K562 (cell line): Measurements from ENCODE around the gene TMEM260. TPM values are rescaled to one million over a fixed set of nuclear protein-coding genes. Genes with fewer than 3 reads are reported as not detected.
A peak's percentile ranks its signal among the peaks of the same experiment; 100 is the strongest.

Experiments
- CCAR2 ChIP-seq: fragments of 200-400 bp; formaldehyde crosslinking; IDR thresholded peaks from 2 replicates; pipeline ENCODE4 v1.6.1; 2017; ENCODE audit warnings: mild to moderate bottlenecking, low read depth, low read length
- EP400 ChIP-seq: fragments of 450-650 bp; IDR thresholded peaks from 2 replicates; pipeline ENCODE4 v1.6.1; 2017; ENCODE audit warnings: antibody characterized with exemption, mild to moderate bottlenecking, moderate library complexity
- GABPB2 ChIP-seq: fragments of 250-450 bp; sonication (Bioruptor Pico); conservative IDR thresholded peaks from 2 replicates; pipeline ENCODE4 v1.5.1; 2021; ENCODE audit warnings: mild to moderate bottlenecking
- MAZ ChIP-seq, 2 experiments: fragments of 450-650 bp in 1 of 2; sonication (generic) in 1 of 2; formaldehyde crosslinking; IDR thresholded peaks in 1 of 2; conservative IDR thresholded peaks in 1 of 2; 2 replicates each; pipeline versions ENCODE4 v1.4.0 to v1.5.0; 2020; ENCODE audit warnings: mild to moderate bottlenecking in 1 of 2, missing genetic modification reagents in 1 of 2
- NCOA1 ChIP-seq: fragments of 450-650 bp; IDR thresholded peaks from 2 replicates; pipeline ENCODE4 v1.6.1; 2016; ENCODE audit warnings: low read depth
- NR2C1 ChIP-seq, 2 experiments: fragments of 450-650 bp; IDR thresholded peaks; 2 replicates each; pipeline ENCODE4 v1.6.1; 2017; ENCODE audit warnings: mild to moderate bottlenecking in 2 of 2, antibody characterized with exemption in 1 of 2, inconsistent platforms in 1 of 2, missing compliant biosample characterization in 1 of 2, missing genetic modification characterization in 1 of 2
- SETDB1 ChIP-seq: IDR thresholded peaks from one replicate; pipeline ENCODE4 v1.6.1; 2012; ENCODE audit warnings: low read length, control low read depth, inconsistent platforms
- TAF1 ChIP-seq: IDR thresholded peaks from 2 replicates; pipeline ENCODE4 v1.6.1; 2011; ENCODE audit warnings: mild to moderate bottlenecking, low read length, moderate library complexity; ENCODE audit not compliant: insufficient read depth, control insufficient read depth, severe bottlenecking; ENCODE audit errors: extremely low read depth
- TAF15 ChIP-seq: fragments of 200-400 bp; formaldehyde crosslinking; IDR thresholded peaks from 2 replicates; pipeline ENCODE4 v1.6.1; 2017; ENCODE audit warnings: mild to moderate bottlenecking, low read depth, low read length, moderate library complexity
- ZFX ChIP-seq: sonication (generic); formaldehyde crosslinking; IDR thresholded peaks from 2 replicates; pipeline ENCODE4 v1.8.0; 2022; ENCODE audit warnings: mild to moderate bottlenecking, missing genetic modification reagents, moderate library complexity
- ZNF23 ChIP-seq: fragments of 250-450 bp; sonication (Bioruptor Pico); IDR thresholded peaks from 2 replicates; pipeline ENCODE4 v1.4.0; 2020; ENCODE audit warnings: mild to moderate bottlenecking
- polyA plus RNA-seq, 8 experiments: library from polyadenylated mRNA; depleted of rRNA in 4 of 8; stranded (reverse) in 5 of 8; unstranded in 3 of 8; fragments of >200 nt; fragmentation: Nextera tagmentation in 2 of 8; fragmentation: Illumina TruSeq in 1 of 8; extraction: Ambion mirVana in 2 of 8; extraction: Trizol in 1 of 8; gene quantifications; 2 replicates each; pipeline versions ENCODE4 v1.2.1 to v1.2.3, GENCODE V29; 2011 to 2014; ENCODE audit warnings: inconsistent platforms in 1 of 8, missing spikeins in 1 of 8
- total RNA-seq, 7 experiments: library from RNA; depleted of rRNA in 6 of 7; stranded (reverse); fragments of >200 nt in 6 of 7; fragmentation: Illumina TruSeq in 2 of 7; extraction: Trizol in 2 of 7; gene quantifications; 2 replicates each; pipeline versions ENCODE4 v1.2.1 to v1.2.3, GENCODE V29; 2011 to 2021; ENCODE audit warnings: low replicate concordance in 1 of 7
- TF ChIP-seq, protein P1 (sequence below): fragments of 450-650 bp; formaldehyde crosslinking; IDR thresholded peaks from 2 replicates; pipeline ENCODE4 v1.4.0; 2020; ENCODE audit warnings: mild to moderate bottlenecking
- TF ChIP-seq, protein P2 (sequence below): sonication (generic); formaldehyde crosslinking; IDR thresholded peaks from 2 replicates; pipeline ENCODE4 v1.8.0; 2023; ENCODE audit warnings: mild to moderate bottlenecking, missing genetic modification reagents
- TF ChIP-seq, protein P3 (sequence below): fragments of 450-650 bp; IDR thresholded peaks from 2 replicates; pipeline ENCODE4 v1.6.1; 2016; ENCODE audit warnings: mild to moderate bottlenecking
- TF ChIP-seq, protein P4 (sequence below): fragments of 200-800 bp; sonication (Bioruptor generic); IDR thresholded peaks from 2 replicates; pipeline ENCODE4 v1.6.1; 2016; ENCODE audit warnings: missing genetic modification characterization, missing compliant biosample characterization

TMEM260 gene
- total and polyA plus RNA-seq, 9 of the 15 experiments (the other 6 are each of a cell fraction or from before 2014, with no cell fraction given) = 2.2 to 9.4 (median 6.0) TPM

DNA sequence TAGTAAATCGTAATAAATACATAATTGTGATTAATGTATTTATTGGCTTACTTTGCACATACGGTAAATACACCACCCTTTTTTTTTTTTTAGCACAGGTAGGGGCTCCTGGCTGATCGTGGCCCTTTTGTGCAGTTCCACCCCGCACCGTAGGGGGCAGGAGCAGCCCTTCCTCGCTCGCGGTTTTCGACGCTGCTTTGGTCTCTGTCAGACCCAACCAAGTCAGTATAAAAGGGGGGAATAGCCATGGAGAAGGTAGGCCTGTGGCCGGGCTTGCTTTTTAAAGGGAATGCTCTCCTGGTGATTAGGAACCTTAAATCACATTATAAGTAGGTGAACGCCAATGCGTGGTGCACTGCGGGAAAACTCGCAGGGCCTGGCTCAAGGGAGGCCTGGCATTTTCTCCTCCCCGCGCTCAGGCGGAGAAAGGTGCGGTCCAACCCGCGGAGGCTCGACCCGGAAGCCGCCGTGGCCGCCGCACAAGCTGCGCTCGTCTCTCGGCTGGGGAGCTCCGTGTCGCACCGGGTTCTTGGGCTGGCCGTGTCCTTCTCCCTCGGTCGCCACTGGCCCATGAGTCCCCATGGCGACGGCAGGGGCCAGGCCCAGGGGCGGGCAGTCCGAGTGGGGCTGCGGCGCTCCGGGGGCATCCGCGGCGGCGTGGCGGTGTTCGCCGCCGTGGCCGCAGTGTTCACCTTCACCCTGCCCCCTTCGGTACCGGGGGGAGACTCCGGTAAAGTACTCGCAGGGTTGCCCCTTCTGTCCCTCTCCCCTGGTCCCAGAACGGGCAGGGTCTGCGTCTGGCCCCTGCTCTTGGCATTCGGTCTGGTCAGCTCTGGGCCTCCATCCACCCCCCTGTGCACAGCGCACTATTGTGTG lies at the start of gene TMEM260 (continued):
- TF ChIP-seq, protein P1, sequence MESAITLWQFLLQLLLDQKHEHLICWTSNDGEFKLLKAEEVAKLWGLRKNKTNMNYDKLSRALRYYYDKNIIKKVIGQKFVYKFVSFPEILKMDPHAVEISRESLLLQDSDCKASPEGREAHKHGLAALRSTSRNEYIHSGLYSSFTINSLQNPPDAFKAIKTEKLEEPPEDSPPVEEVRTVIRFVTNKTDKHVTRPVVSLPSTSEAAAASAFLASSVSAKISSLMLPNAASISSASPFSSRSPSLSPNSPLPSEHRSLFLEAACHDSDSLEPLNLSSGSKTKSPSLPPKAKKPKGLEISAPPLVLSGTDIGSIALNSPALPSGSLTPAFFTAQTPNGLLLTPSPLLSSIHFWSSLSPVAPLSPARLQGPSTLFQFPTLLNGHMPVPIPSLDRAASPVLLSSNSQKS (CRISPR knock-in tag) = no peak
- no peak for TF ChIP-seq SETDB1
- TF ChIP-seq, protein P2, sequence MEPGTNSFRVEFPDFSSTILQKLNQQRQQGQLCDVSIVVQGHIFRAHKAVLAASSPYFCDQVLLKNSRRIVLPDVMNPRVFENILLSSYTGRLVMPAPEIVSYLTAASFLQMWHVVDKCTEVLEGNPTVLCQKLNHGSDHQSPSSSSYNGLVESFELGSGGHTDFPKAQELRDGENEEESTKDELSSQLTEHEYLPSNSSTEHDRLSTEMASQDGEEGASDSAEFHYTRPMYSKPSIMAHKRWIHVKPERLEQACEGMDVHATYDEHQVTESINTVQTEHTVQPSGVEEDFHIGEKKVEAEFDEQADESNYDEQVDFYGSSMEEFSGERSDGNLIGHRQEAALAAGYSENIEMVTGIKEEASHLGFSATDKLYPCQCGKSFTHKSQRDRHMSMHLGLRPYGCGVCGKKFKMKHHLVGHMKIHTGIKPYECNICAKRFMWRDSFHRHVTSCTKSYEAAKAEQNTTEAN = no peak
- TF ChIP-seq, protein P3, sequence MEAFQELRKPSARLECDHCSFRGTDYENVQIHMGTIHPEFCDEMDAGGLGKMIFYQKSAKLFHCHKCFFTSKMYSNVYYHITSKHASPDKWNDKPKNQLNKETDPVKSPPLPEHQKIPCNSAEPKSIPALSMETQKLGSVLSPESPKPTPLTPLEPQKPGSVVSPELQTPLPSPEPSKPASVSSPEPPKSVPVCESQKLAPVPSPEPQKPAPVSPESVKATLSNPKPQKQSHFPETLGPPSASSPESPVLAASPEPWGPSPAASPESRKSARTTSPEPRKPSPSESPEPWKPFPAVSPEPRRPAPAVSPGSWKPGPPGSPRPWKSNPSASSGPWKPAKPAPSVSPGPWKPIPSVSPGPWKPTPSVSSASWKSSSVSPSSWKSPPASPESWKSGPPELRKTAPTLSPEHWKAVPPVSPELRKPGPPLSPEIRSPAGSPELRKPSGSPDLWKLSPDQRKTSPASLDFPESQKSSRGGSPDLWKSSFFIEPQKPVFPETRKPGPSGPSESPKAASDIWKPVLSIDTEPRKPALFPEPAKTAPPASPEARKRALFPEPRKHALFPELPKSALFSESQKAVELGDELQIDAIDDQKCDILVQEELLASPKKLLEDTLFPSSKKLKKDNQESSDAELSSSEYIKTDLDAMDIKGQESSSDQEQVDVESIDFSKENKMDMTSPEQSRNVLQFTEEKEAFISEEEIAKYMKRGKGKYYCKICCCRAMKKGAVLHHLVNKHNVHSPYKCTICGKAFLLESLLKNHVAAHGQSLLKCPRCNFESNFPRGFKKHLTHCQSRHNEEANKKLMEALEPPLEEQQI = peak; percentile 80; the same call in 1 of the 2 replicates
- no peak for TF ChIP-seq GABPB2
- TF ChIP-seq, protein P4, sequence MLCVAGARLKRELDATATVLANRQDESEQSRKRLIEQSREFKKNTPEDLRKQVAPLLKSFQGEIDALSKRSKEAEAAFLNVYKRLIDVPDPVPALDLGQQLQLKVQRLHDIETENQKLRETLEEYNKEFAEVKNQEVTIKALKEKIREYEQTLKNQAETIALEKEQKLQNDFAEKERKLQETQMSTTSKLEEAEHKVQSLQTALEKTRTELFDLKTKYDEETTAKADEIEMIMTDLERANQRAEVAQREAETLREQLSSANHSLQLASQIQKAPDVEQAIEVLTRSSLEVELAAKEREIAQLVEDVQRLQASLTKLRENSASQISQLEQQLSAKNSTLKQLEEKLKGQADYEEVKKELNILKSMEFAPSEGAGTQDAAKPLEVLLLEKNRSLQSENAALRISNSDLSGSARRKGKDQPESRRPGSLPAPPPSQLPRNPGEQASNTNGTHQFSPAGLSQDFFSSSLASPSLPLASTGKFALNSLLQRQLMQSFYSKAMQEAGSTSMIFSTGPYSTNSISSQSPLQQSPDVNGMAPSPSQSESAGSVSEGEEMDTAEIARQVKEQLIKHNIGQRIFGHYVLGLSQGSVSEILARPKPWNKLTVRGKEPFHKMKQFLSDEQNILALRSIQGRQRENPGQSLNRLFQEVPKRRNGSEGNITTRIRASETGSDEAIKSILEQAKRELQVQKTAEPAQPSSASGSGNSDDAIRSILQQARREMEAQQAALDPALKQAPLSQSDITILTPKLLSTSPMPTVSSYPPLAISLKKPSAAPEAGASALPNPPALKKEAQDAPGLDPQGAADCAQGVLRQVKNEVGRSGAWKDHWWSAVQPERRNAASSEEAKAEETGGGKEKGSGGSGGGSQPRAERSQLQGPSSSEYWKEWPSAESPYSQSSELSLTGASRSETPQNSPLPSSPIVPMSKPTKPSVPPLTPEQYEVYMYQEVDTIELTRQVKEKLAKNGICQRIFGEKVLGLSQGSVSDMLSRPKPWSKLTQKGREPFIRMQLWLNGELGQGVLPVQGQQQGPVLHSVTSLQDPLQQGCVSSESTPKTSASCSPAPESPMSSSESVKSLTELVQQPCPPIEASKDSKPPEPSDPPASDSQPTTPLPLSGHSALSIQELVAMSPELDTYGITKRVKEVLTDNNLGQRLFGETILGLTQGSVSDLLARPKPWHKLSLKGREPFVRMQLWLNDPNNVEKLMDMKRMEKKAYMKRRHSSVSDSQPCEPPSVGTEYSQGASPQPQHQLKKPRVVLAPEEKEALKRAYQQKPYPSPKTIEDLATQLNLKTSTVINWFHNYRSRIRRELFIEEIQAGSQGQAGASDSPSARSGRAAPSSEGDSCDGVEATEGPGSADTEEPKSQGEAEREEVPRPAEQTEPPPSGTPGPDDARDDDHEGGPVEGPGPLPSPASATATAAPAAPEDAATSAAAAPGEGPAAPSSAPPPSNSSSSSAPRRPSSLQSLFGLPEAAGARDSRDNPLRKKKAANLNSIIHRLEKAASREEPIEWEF = no peak
- 0 out of 4 replicates have a peak, but pooled peaks of 1 of the 2 experiments have one; percentile 41 for TF ChIP-seq MAZ (CRISPR knock-in tag; conservative IDR thresholded peaks at IDR 0.05 in 1 of 2, IDR thresholded peaks at IDR 0.05 in 1 of 2)
- TF ChIP-seq ZNF23 (CRISPR knock-in tag) = no peak
- no peak for TF ChIP-seq CCAR2
- peak; percentile 74 for TF ChIP-seq EP400
- TF ChIP-seq ZFX (CRISPR knock-in tag) = peak; percentile 76
- no peak for TF ChIP-seq TAF1
- TF ChIP-seq TAF15 = no peak
- TF ChIP-seq NR2C1 (IDR thresholded peaks at IDR 0.05) = peak; percentile 57; the same call in 1 of the 2 replicates
- no peak for TF ChIP-seq NR2C1 (tag; IDR thresholded peaks at IDR 0.05)
- no peak for TF ChIP-seq NCOA1
